SK-N-SH (cell line): Measurements from ENCODE around the gene F11R. TPM values are rescaled to one million over a fixed set of nuclear protein-coding genes. Genes with fewer than 3 reads are reported as not detected.

Experiments
- CTCF ChIA-PET: fragments of 300-600, 350-600 bp; formaldehyde crosslinking; extraction: SDS; loops from one replicate; lab custom pipeline; 2021; lab: Yijun Ruan, JAX
- POLR2A ChIA-PET: fragments of 350-600 bp; sonication (Branson Sonifier 250); formaldehyde crosslinking; extraction: SDS; loops from one replicate; lab custom pipeline; 2020; ENCODE audit warnings: antibody characterized with exemption, inconsistent platforms; lab: Yijun Ruan, JAX
- DNase-seq: peaks from one replicate; pipeline ENCODE4 v3.0.0; 2012
- H2AFZ ChIP-seq: fragments of 200-600 bp; sonication (generic); 2 replicates; pipeline ENCODE4 v1.8.1; 2016; ENCODE audit warnings: antibody characterized with exemption, mild to moderate bottlenecking, low read depth
- H3F3A ChIP-seq: fragments of 200-600 bp; sonication (generic); replicated peaks from 2 replicates; pipeline ENCODE3; 2016; ENCODE audit warnings: antibody characterized with exemption, mild to moderate bottlenecking; ENCODE audit not compliant: insufficient read depth
- H3K27ac ChIP-seq, 2 experiments: fragments of 200-500 bp in 1 of 2; fragments of 200-600 bp in 1 of 2; sonication (Bioruptor generic) in 1 of 2; sonication (generic), shearing (Covaris generic) in 1 of 2; 2 replicates each; pipeline versions ENCODE4 v1.5.1 to v1.6.1; 2014 to 2016; ENCODE audit warnings: low read depth in 2 of 2, inconsistent platforms in 1 of 2, low read length in 1 of 2, mild to moderate bottlenecking in 1 of 2, mixed read lengths in 1 of 2
- H3K27me3 ChIP-seq: fragments of 200-600 bp; sonication (generic), shearing (Covaris generic); 2 replicates; pipeline ENCODE4 v1.6.1; 2016; ENCODE audit warnings: mixed run types; ENCODE audit not compliant: insufficient read depth
- H3K36me3 ChIP-seq, 2 experiments: fragments of 200-500 bp in 1 of 2; fragments of 200-600 bp in 1 of 2; sonication (Bioruptor generic) in 1 of 2; sonication (generic) in 1 of 2; replicated peaks in 1 of 2; 2 replicates each; pipeline versions ENCODE3 to v1.5.1; 2014 to 2016; ENCODE audit warnings: low read length in 1 of 2, mild to moderate bottlenecking in 1 of 2; ENCODE audit not compliant: insufficient read depth in 2 of 2, control insufficient read depth in 1 of 2
- H3K4me1 ChIP-seq, 2 experiments: fragments of 200-500 bp in 1 of 2; fragments of 200-600 bp in 1 of 2; sonication (Bioruptor generic) in 1 of 2; sonication (generic), shearing (Covaris generic) in 1 of 2; 2 replicates each; pipeline versions ENCODE4 v1.5.1 to v1.6.1; 2014 to 2016; ENCODE audit warnings: low read depth in 1 of 2, low read length in 1 of 2, mixed run types in 1 of 2; ENCODE audit not compliant: insufficient read depth in 2 of 2, control insufficient read depth in 1 of 2
- H3K4me2 ChIP-seq: fragments of 200-600 bp; sonication (generic), shearing (Covaris generic); 2 replicates; pipeline ENCODE4 v1.6.1; 2017; ENCODE audit warnings: mixed run types
- H3K4me3 ChIP-seq, 2 experiments: fragments of 200-500 bp in 1 of 2; fragments of 200-600 bp in 1 of 2; sonication (Bioruptor generic) in 1 of 2; sonication (generic), shearing (Covaris generic) in 1 of 2; 2 replicates each; pipeline versions ENCODE4 v1.5.1 to v1.8.1; 2014 to 2016; ENCODE audit warnings: low read depth in 2 of 2, inconsistent platforms in 1 of 2, low read length in 1 of 2, mild to moderate bottlenecking in 1 of 2, mixed read lengths in 1 of 2, moderate library complexity in 1 of 2
- H3K79me2 ChIP-seq: fragments of 200-600 bp; sonication (generic); 2 replicates; pipeline ENCODE4 v1.8.1; 2017; ENCODE audit warnings: mild to moderate bottlenecking; ENCODE audit not compliant: insufficient read depth
- H3K9ac ChIP-seq: fragments of 200-600 bp; sonication (generic); 2 replicates; pipeline ENCODE4 v1.6.1; 2017; ENCODE audit warnings: mixed run types
- H3K9me2 ChIP-seq: fragments of 200-600 bp; sonication (generic); 2 replicates; pipeline ENCODE4 v1.6.1; 2017; ENCODE audit warnings: mixed run types
- H3K9me3 ChIP-seq: fragments of 200-600 bp; sonication (generic); 2 replicates; pipeline ENCODE4 v1.6.1; 2017; ENCODE audit warnings: mixed run types, mild to moderate bottlenecking, moderate library complexity
- H4K20me1 ChIP-seq: fragments of 200-600 bp; sonication (generic); 2 replicates; pipeline ENCODE4 v1.6.1; 2017; ENCODE audit warnings: mild to moderate bottlenecking, mixed run types; ENCODE audit not compliant: insufficient read depth
- CHD2 ChIP-seq: fragments of 150-350 bp; IDR thresholded peaks from 2 replicates; pipeline ENCODE4 v1.6.1; 2018; ENCODE audit warnings: low read length; ENCODE audit not compliant: partially characterized antibody
- CTCF ChIP-seq: fragments of 200-600 bp; sonication (generic); IDR thresholded peaks from 2 replicates; pipeline ENCODE4 v1.6.1; 2017; ENCODE audit warnings: antibody characterized with exemption, mild to moderate bottlenecking, moderate library complexity
- ELF1 ChIP-seq: IDR thresholded peaks from 2 replicates; pipeline ENCODE4 v1.4.0; 2012
- EP300 ChIP-seq, 2 experiments: IDR thresholded peaks; 2 replicates each; pipeline versions ENCODE4 v1.4.0 to v1.6.1; 2012; ENCODE audit warnings: borderline replicate concordance in 1 of 2, low read depth in 1 of 2, low read length in 1 of 2
- EZH2phosphoT487 ChIP-seq: fragments of 200-600 bp; sonication (generic); IDR thresholded peaks from 2 replicates; pipeline ENCODE4 v1.6.1; 2017; ENCODE audit warnings: low read depth, mixed run types, mild to moderate bottlenecking, antibody characterized with exemption, moderate library complexity, borderline replicate concordance
- FOXJ3 ChIP-seq: sonication (generic); formaldehyde crosslinking; IDR thresholded peaks from 2 replicates; pipeline ENCODE4 v1.5.1; 2020; ENCODE audit warnings: mild to moderate bottlenecking, missing genetic modification reagents
- MEF2A ChIP-seq: IDR thresholded peaks from 2 replicates; pipeline ENCODE4 v1.4.0; 2012; ENCODE audit warnings: low read depth, borderline replicate concordance
- NFIC ChIP-seq: IDR thresholded peaks from 2 replicates; pipeline ENCODE4 v1.4.0; 2012; ENCODE audit warnings: borderline replicate concordance
- PBX3 ChIP-seq: IDR thresholded peaks from 2 replicates; pipeline ENCODE4; 2012
- POLR2AphosphoS5 ChIP-seq: IDR thresholded peaks from 2 replicates; pipeline ENCODE4 v1.6.1; 2012; ENCODE audit warnings: low read depth, low read length
- RFX5 ChIP-seq: IDR thresholded peaks from 2 replicates; pipeline ENCODE4 v1.6.1; 2012; ENCODE audit warnings: mild to moderate bottlenecking, improper control_type of control experiment, low read length
- RXRA ChIP-seq: IDR thresholded peaks from 2 replicates; pipeline ENCODE4 v1.4.0; 2012; ENCODE audit warnings: low read depth, mild to moderate bottlenecking, borderline replicate concordance
- TAF1 ChIP-seq: IDR thresholded peaks from 2 replicates; pipeline ENCODE4 v1.6.1; 2012; ENCODE audit warnings: low read depth, mild to moderate bottlenecking, low read length, moderate library complexity, borderline replicate concordance
- TEAD4 ChIP-seq: IDR thresholded peaks from 2 replicates; pipeline ENCODE4 v1.4.0; 2012; ENCODE audit warnings: mild to moderate bottlenecking, borderline replicate concordance; ENCODE audit not compliant: insufficient read depth
- USF2 ChIP-seq: fragments of 150-350 bp; IDR thresholded peaks from 2 replicates; pipeline ENCODE4 v1.6.1; 2017; ENCODE audit warnings: antibody characterized with exemption, low read length, low read depth, borderline replicate concordance
- YY1 ChIP-seq: IDR thresholded peaks from 2 replicates; pipeline ENCODE4 v1.4.0; 2012; ENCODE audit warnings: low read depth, mild to moderate bottlenecking
- WGBS: methylation state at CpG from one replicate; pipeline ENCODE4 v1.1.6; 2017; ENCODE audit warnings: low lambda C conversion rate; 5-methylcytosine and 5-hydroxymethylcytosine counted together
- polyA plus RNA-seq, 3 experiments: library from polyadenylated mRNA; depleted of rRNA; stranded (reverse); fragments of >200 nt; gene quantifications; 2 replicates each; pipeline ENCODE4 v1.2.3, GENCODE V29; 2012
- TF ChIP-seq, protein P1 (sequence below): IDR thresholded peaks from 2 replicates; pipeline ENCODE4 v1.6.1; 2012; ENCODE audit warnings: mild to moderate bottlenecking, low read depth, low read length, moderate library complexity
- TF ChIP-seq, protein P2 (sequence below): IDR thresholded peaks from 2 replicates; pipeline ENCODE4 v1.4.0; 2012; ENCODE audit warnings: low read depth, borderline replicate concordance

The F11R gene
- 9.0 and 13.7 TPM in 2 replicates for polyA plus RNA-seq (2012; rRNA removed)
- polyA plus RNA-seq (2012; cell fraction: cytosol; rRNA removed) = 5.7 and 8.6 TPM in 2 replicates
- 19.4 and 35.1 TPM in 2 replicates for polyA plus RNA-seq (2012; cell fraction: nucleus; rRNA removed)

GRCh38 chr1:161020509-161021164, at the start of gene F11R:
F11R (minus strand) TSS chr1:161021152; CDS start chr1:161021073, 79 bp downstream.
- Histone ChIP-seq H3K79me2 (no peaks in the 10 kb centered on the region), H3K9ac (no peak within 1 kb of the TSS), H3K27me3 (no peaks in the 10 kb centered on the region), H2AFZ (peak within 1 kb of the TSS; percentile 74), H3K4me2 (peak within 1 kb of the TSS; percentile 76), H3K4me1 (peaks cover 0 to 2% of the 10 kb centered on the region in 2 experiments; a peak in 1 of 4 replicates), H3K9me2 (no peaks in the 10 kb centered on the region), H4K20me1 (no peaks in the 10 kb centered on the region), H3F3A (peaks cover 5% of the 10 kb centered on the region), H3K27ac (no peak within 1 kb of the TSS), H3K36me3 (no peaks in the 10 kb centered on the region), H3K4me3 (peak within 1 kb of the TSS; percentile 44 to 61), H3K9me3 (no peaks in the 10 kb centered on the region)
- ChIA-PET POLR2A (no interaction called here), CTCF (no interaction called here)
- DNase-seq = peak; percentile 41
- WGBS = 58% methylated on average over 35 of the region's 36 CpGs
- TF ChIP-seq ELF1 (no peak), POLR2AphosphoS5 (no peak), CHD2 (no peak), RFX5 (no peak), USF2 (no peak), CTCF (no peak), MEF2A (no peak), FOXJ3 (CRISPR knock-in tag) (no peak), NFIC (no peak), YY1 (no peak), EP300 (IDR thresholded peaks at IDR 0.05; ENCODE audit: borderline replicate concordance in 1 of 2, low read depth in 1 of 2, low read length in 1 of 2) (no peak), EZH2phosphoT487 (no peak), TEAD4 (no peak), PBX3 (no peak), RXRA (no peak), TAF1 (no peak)
- TF ChIP-seq, protein P1, sequence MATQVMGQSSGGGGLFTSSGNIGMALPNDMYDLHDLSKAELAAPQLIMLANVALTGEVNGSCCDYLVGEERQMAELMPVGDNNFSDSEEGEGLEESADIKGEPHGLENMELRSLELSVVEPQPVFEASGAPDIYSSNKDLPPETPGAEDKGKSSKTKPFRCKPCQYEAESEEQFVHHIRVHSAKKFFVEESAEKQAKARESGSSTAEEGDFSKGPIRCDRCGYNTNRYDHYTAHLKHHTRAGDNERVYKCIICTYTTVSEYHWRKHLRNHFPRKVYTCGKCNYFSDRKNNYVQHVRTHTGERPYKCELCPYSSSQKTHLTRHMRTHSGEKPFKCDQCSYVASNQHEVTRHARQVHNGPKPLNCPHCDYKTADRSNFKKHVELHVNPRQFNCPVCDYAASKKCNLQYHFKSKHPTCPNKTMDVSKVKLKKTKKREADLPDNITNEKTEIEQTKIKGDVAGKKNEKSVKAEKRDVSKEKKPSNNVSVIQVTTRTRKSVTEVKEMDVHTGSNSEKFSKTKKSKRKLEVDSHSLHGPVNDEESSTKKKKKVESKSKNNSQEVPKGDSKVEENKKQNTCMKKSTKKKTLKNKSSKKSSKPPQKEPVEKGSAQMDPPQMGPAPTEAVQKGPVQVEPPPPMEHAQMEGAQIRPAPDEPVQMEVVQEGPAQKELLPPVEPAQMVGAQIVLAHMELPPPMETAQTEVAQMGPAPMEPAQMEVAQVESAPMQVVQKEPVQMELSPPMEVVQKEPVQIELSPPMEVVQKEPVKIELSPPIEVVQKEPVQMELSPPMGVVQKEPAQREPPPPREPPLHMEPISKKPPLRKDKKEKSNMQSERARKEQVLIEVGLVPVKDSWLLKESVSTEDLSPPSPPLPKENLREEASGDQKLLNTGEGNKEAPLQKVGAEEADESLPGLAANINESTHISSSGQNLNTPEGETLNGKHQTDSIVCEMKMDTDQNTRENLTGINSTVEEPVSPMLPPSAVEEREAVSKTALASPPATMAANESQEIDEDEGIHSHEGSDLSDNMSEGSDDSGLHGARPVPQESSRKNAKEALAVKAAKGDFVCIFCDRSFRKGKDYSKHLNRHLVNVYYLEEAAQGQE = no peak
- TF ChIP-seq, protein P2, sequence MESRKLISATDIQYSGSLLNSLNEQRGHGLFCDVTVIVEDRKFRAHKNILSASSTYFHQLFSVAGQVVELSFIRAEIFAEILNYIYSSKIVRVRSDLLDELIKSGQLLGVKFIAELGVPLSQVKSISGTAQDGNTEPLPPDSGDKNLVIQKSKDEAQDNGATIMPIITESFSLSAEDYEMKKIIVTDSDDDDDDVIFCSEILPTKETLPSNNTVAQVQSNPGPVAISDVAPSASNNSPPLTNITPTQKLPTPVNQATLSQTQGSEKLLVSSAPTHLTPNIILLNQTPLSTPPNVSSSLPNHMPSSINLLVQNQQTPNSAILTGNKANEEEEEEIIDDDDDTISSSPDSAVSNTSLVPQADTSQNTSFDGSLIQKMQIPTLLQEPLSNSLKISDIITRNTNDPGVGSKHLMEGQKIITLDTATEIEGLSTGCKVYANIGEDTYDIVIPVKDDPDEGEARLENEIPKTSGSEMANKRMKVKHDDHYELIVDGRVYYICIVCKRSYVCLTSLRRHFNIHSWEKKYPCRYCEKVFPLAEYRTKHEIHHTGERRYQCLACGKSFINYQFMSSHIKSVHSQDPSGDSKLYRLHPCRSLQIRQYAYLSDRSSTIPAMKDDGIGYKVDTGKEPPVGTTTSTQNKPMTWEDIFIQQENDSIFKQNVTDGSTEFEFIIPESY = no peak
